GM12878 (cell line): ENCODE data around the gene DCBLD2. TPM values are rescaled to one million over a fixed set of nuclear protein-coding genes. Genes with fewer than 3 reads are reported as not detected.

ENCODE experiments used
- ATAC-seq: fragments of 200-7000 bp; cut with Tn5 transposase; 3 replicates; pipeline ENCODE4 v1.9.1; 2020; ENCODE audit warnings: mild to moderate bottlenecking, moderate library complexity
- BruUV-seq: library from RNA; stranded (reverse); fragments of 400-500 nt; replicated peaks from 2 replicates; lab custom pipeline; 2021; lab: Mats Ljungman, UMichigan
- CTCF ChIA-PET: fragments of 300-600 bp; sonication (Branson Sonifier 250); formaldehyde crosslinking; extraction: SDS; loops from one replicate; lab custom pipeline; 2021; ENCODE audit warnings: inconsistent platforms; lab: Yijun Ruan, JAX
- POLR2A ChIA-PET: fragments of 350-600 bp; formaldehyde crosslinking; extraction: SDS; loops from one replicate; lab custom pipeline; 2021; ENCODE audit warnings: inconsistent platforms; lab: Charles Lee
- RAD21 ChIA-PET: fragments of 300-600 bp; sonication (Branson Sonifier 250); formaldehyde crosslinking; loops from one replicate; lab custom pipeline; 2023; ENCODE audit warnings: antibody characterized with exemption; ENCODE audit not compliant: unreplicated experiment; lab: Charles Lee
- SMC1A ChIA-PET: fragments of 300-600 bp; sonication (Branson Sonifier 250); formaldehyde crosslinking; loops from one replicate; lab custom pipeline; 2023; ENCODE audit not compliant: unreplicated experiment, uncharacterized antibody; lab: Charles Lee
- DNase-seq: peaks from one replicate; pipeline ENCODE4 v3.0.0-alpha.2; 2011; ENCODE audit warnings: low read depth, low spot score
- FAIRE-seq: peaks from 3 replicates; lab custom pipeline; 2011; peaks lifted over from hg19 to GRCh38; lab: Jason Lieb, UNC
- H2AFZ ChIP-seq: 2 replicates; pipeline ENCODE4 v1.6.0; 2011; ENCODE audit warnings: low read depth, low read length, control low read depth; ENCODE audit not compliant: control insufficient read depth
- H3K27ac ChIP-seq: 2 replicates; pipeline ENCODE4 v1.5.1; 2011; ENCODE audit warnings: control low read depth; ENCODE audit not compliant: control insufficient read depth, insufficient read depth
- H3K27me3 ChIP-seq, 2 experiments: replicated peaks in 1 of 2; 2 replicates each; pipeline versions ENCODE4 v1.6.0 to v1.6.1; 2011; ENCODE audit warnings: low read length in 1 of 2; ENCODE audit not compliant: control insufficient read depth in 2 of 2, insufficient read depth in 2 of 2
- H3K36me3 ChIP-seq, 2 experiments: 2 replicates each; pipeline ENCODE4 v1.5.1; 2011; ENCODE audit warnings: low read length in 1 of 2; ENCODE audit not compliant: control insufficient read depth in 2 of 2, insufficient read depth in 2 of 2
- H3K4me1 ChIP-seq: 2 replicates; pipeline ENCODE4 v1.6.1; 2011; ENCODE audit warnings: mild to moderate bottlenecking, low read length, moderate library complexity, mixed read lengths; ENCODE audit not compliant: control insufficient read depth, insufficient read depth
- H3K4me2 ChIP-seq: 2 replicates; pipeline ENCODE4 v1.6.0; 2011; ENCODE audit warnings: control low read depth; ENCODE audit not compliant: control insufficient read depth, insufficient read depth
- H3K4me3 ChIP-seq: fragments of 200-600 bp; sonication (generic); 2 replicates; pipeline ENCODE4 v1.5.1; 2016
- H3K79me2 ChIP-seq: 2 replicates; pipeline ENCODE4 v1.6.0; 2011; ENCODE audit warnings: low read length; ENCODE audit not compliant: control insufficient read depth, insufficient read depth
- H3K9ac ChIP-seq: 2 replicates; pipeline ENCODE4 v1.8.0; 2011; ENCODE audit warnings: low read length, control low read depth, mixed read lengths; ENCODE audit not compliant: control insufficient read depth, insufficient read depth
- H3K9me3 ChIP-seq: replicated peaks from 3 replicates; pipeline ENCODE4 v1.5.1; 2011; ENCODE audit warnings: mild to moderate bottlenecking, low read length; ENCODE audit not compliant: control insufficient read depth, insufficient read depth
- H4K20me1 ChIP-seq: 2 replicates; pipeline ENCODE4 v1.6.0; 2011; ENCODE audit not compliant: control insufficient read depth, insufficient read depth
- BMI1 ChIP-seq: fragments of 450-650 bp; IDR thresholded peaks from 2 replicates; pipeline ENCODE4 v1.6.1; 2016; ENCODE audit warnings: mild to moderate bottlenecking, moderate library complexity, borderline replicate concordance
- CREM ChIP-seq: IDR thresholded peaks from 2 replicates; pipeline ENCODE4 v1.6.1; 2014; ENCODE audit warnings: antibody characterized with exemption, low read depth
- EZH2 ChIP-seq: IDR thresholded peaks from 2 replicates; pipeline ENCODE4 v1.6.1; 2012; ENCODE audit warnings: low read depth, mild to moderate bottlenecking, control low read depth, inconsistent platforms, low read length, borderline replicate concordance; ENCODE audit not compliant: control insufficient read depth
- JUND ChIP-seq: IDR thresholded peaks from 2 replicates; pipeline ENCODE4 v1.6.1; 2012; ENCODE audit warnings: low read depth, mild to moderate bottlenecking, low read length, improper control_type of control experiment, moderate library complexity
- MTA3 ChIP-seq: IDR thresholded peaks from 2 replicates; pipeline ENCODE4 v1.6.1; 2012; ENCODE audit warnings: low read length, inconsistent platforms, borderline replicate concordance
- MXI1 ChIP-seq: fragments of 150-350 bp; IDR thresholded peaks from 2 replicates; pipeline ENCODE4 v1.6.1; 2011; ENCODE audit warnings: low read depth, mild to moderate bottlenecking, inconsistent platforms, low read length, improper control_type of control experiment
- NFYB ChIP-seq: IDR thresholded peaks from 2 replicates; pipeline ENCODE4 v1.6.1; 2011; ENCODE audit warnings: low read depth, mild to moderate bottlenecking, low read length, improper control_type of control experiment, moderate library complexity; ENCODE audit not compliant: insufficient read depth
- NKRF ChIP-seq: fragments of 450-650 bp; conservative IDR thresholded peaks from 2 replicates; pipeline ENCODE4 v1.6.1; 2017; ENCODE audit warnings: mild to moderate bottlenecking, moderate library complexity
- NR2C2 ChIP-seq: IDR thresholded peaks from 2 replicates; pipeline ENCODE4 v1.6.1; 2011; ENCODE audit warnings: borderline replicate concordance, low read depth; ENCODE audit not compliant: control insufficient read depth, insufficient read length
- POLR2AphosphoS5 ChIP-seq: IDR thresholded peaks from 2 replicates; pipeline ENCODE4 v1.6.1; 2011; ENCODE audit warnings: mild to moderate bottlenecking, low read length, inconsistent platforms
- RELB ChIP-seq: fragments of 450-650 bp; IDR thresholded peaks from 2 replicates; pipeline ENCODE4 v1.6.1; 2017; ENCODE audit warnings: low read depth, mild to moderate bottlenecking, moderate library complexity
- SKIL ChIP-seq: fragments of 450-650 bp; IDR thresholded peaks from 2 replicates; pipeline ENCODE4 v1.6.1; 2017; ENCODE audit warnings: mild to moderate bottlenecking, low read depth, inconsistent platforms; ENCODE audit not compliant: poor library complexity, severe bottlenecking
- SPI1 ChIP-seq: IDR thresholded peaks from 2 replicates; pipeline ENCODE4 v1.6.1; 2011; ENCODE audit warnings: low read depth, mild to moderate bottlenecking, low read length, moderate library complexity, borderline replicate concordance; ENCODE audit not compliant: insufficient read depth
- SUPT20H ChIP-seq: IDR thresholded peaks from 2 replicates; pipeline ENCODE4 v1.6.1; 2011; ENCODE audit warnings: low read depth, mild to moderate bottlenecking, low read length, moderate library complexity, borderline replicate concordance; ENCODE audit not compliant: control insufficient read depth
- YY1 ChIP-seq: IDR thresholded peaks from 2 replicates; pipeline ENCODE4 v1.6.1; 2011; ENCODE audit warnings: low read depth, mild to moderate bottlenecking, low read length
- ZNF217 ChIP-seq: fragments of 450-650 bp; IDR thresholded peaks from 2 replicates; pipeline ENCODE4 v1.6.1; 2017; ENCODE audit warnings: antibody characterized with exemption, mild to moderate bottlenecking
- WGBS: methylation state at CpG from one replicate; pipeline ENCODE4 v1.1.6; 2016; ENCODE audit warnings: low lambda C conversion rate; ENCODE audit not compliant: insufficient replicate concordance, insufficient coverage; ENCODE audit errors: missing lambda C conversion rate; 5-methylcytosine and 5-hydroxymethylcytosine counted together
- in situ Hi-C: fragments of 300-500 bp; cut with MboI; formaldehyde crosslinking; loops from 9 replicates; pipeline ENCODE4 v1.14.3; 2018; ENCODE audit warnings: mixed read lengths
- intact Hi-C: fragments of 100-400 bp; cut with micrococcal nuclease; formaldehyde crosslinking; loops from one replicate; pipeline ENCODE4 v1.14.2; 2022; ENCODE audit not compliant: unreplicated experiment
- polyA plus RNA-seq, 11 experiments: library from polyadenylated mRNA; depleted of rRNA in 4 of 11; unstranded in 6 of 11; stranded (reverse) in 5 of 11; fragments of >200 nt; fragmentation: Nextera tagmentation in 4 of 11; fragmentation: Illumina TruSeq in 1 of 11; extraction: Ambion mirVana in 4 of 11; extraction: Trizol in 1 of 11; gene quantifications; 1 replicate in 1 of 11; 2 replicates in 10 of 11; pipeline versions ENCODE4 v1.2.1 to v1.2.3, GENCODE V29; 2011 to 2016; ENCODE audit warnings: inconsistent platforms in 2 of 11, missing spikeins in 2 of 11, low read depth in 1 of 11
- total RNA-seq, 4 experiments: library from RNA; depleted of rRNA in 3 of 4; stranded (reverse); fragments of >200 nt in 3 of 4; fragmentation: Illumina TruSeq in 1 of 4; extraction: Trizol in 1 of 4; gene quantifications; 2 replicates each; pipeline versions ENCODE4 v1.2.1 to v1.2.3, GENCODE V29; 2013 to 2021

The DCBLD2 gene
- total and polyA plus RNA-seq, 10 of the 15 experiments (the other 5 are each of a cell fraction or from before 2014, with no cell fraction given): 1.6 to 5.9 (median 4.7) TPM

GRCh38 chr3:98784666-98785600 is 116.6 kb downstream of the DCBLD2 start:
- in situ Hi-C loops: no loop called here
- no peak for ATAC-seq
- Histone ChIP-seq H3K36me3 (no peaks in the 10 kb centered on the region; a peak in 2 of 4 replicates), H3K9me3 (no peaks in the 10 kb centered on the region), H3K4me1 (peaks cover 8% of the 10 kb centered on the region), H3K79me2 (no peaks in the 10 kb centered on the region), H3K27me3 (no peaks in the 10 kb centered on the region), H3K27ac (no peak overlapping the region), H3K4me2 (no peak overlapping the region), H3K9ac (no peak overlapping the region), H4K20me1 (no peaks in the 10 kb centered on the region)
- intact Hi-C loops: no loop called here
- ChIA-PET CTCF (interaction anchor here (1.1 to 1.4 kb wide), 4 partner anchors 10 to 182 kb away, joined by 3 to 6 read pairs (median 4); no protein-coding TSS in a partner anchor), SMC1A (interaction anchor here (0.6 to 2.0 kb wide), 8 partner anchors 8 to 128 kb away, joined by 3 to 5 read pairs (median 3); no protein-coding TSS in a partner anchor)
- TF ChIP-seq NKRF (no peak), MTA3 (no peak), SUPT20H (no peak), JUND (no peak), NR2C2 (no peak), YY1 (no peak), ZNF217 (no peak), CREM (no peak), RELB (no peak), SKIL (no peak), EZH2 (no peak), MXI1 (no peak), NFYB (no peak), POLR2AphosphoS5 (no peak), SPI1 (no peak), BMI1 (no peak)
- TF ChIP-seq, all 136 proteins: peak for 0
- no TSS peak for BruUV-seq
- ChIA-PET RAD21 (interaction anchor here (1.5 to 2.1 kb wide), 2 partner anchors 10 to 172 kb away, joined by 4 to 5 read pairs; no protein-coding TSS in a partner anchor), POLR2A (interaction anchor here (0.9 kb wide), 1 partner anchor 20 kb away, joined by 3 read pairs; no protein-coding TSS in a partner anchor)
- DNase-seq (no peak), FAIRE-seq (no peak)
- WGBS: 23% methylated on average over 3 of the region's 3 CpGs
- Histone ChIP-seq H3K4me3 (no peak overlapping the region), H2AFZ (no peak overlapping the region)
